ENCODE measurements around the gene DBN1. TPM values are rescaled to one million over a fixed set of nuclear protein-coding genes. Genes with fewer than 3 reads are reported as not detected.

DBN1 gene
- polyA plus RNA-seq, 1 of the 3 experiments (the other 2 are of a cell fraction), result 244 TPM

- TF ChIP-seq, protein P1, sequence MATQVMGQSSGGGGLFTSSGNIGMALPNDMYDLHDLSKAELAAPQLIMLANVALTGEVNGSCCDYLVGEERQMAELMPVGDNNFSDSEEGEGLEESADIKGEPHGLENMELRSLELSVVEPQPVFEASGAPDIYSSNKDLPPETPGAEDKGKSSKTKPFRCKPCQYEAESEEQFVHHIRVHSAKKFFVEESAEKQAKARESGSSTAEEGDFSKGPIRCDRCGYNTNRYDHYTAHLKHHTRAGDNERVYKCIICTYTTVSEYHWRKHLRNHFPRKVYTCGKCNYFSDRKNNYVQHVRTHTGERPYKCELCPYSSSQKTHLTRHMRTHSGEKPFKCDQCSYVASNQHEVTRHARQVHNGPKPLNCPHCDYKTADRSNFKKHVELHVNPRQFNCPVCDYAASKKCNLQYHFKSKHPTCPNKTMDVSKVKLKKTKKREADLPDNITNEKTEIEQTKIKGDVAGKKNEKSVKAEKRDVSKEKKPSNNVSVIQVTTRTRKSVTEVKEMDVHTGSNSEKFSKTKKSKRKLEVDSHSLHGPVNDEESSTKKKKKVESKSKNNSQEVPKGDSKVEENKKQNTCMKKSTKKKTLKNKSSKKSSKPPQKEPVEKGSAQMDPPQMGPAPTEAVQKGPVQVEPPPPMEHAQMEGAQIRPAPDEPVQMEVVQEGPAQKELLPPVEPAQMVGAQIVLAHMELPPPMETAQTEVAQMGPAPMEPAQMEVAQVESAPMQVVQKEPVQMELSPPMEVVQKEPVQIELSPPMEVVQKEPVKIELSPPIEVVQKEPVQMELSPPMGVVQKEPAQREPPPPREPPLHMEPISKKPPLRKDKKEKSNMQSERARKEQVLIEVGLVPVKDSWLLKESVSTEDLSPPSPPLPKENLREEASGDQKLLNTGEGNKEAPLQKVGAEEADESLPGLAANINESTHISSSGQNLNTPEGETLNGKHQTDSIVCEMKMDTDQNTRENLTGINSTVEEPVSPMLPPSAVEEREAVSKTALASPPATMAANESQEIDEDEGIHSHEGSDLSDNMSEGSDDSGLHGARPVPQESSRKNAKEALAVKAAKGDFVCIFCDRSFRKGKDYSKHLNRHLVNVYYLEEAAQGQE (IDR thresholded peaks at IDR 0.05; ENCODE audit: low read depth, low read length), result no peak; the same call in 1 of the 2 replicates
- no peak for TF ChIP-seq MEF2A (IDR thresholded peaks at IDR 0.05; ENCODE audit: borderline replicate concordance, low read depth)
- no peak for TF ChIP-seq FOXM1 (IDR thresholded peaks at IDR 0.05; ENCODE audit: low read depth)
- peak in 1 of 2 experiments; percentile 52; a peak in 1 of 4 replicates for TF ChIP-seq EP300 (IDR thresholded peaks at IDR 0.05; ENCODE audit: borderline replicate concordance in 1 of 2, low read depth in 1 of 2, low read length in 1 of 2)
- no peak for TF ChIP-seq GATA2 (CRISPR knock-in tag; IDR thresholded peaks at IDR 0.05)
- TF ChIP-seq JUND (IDR thresholded peaks at IDR 0.05), result peak; percentile 71
- peak; percentile 27; the same call in 1 of the 2 replicates for TF ChIP-seq SMC3 (IDR thresholded peaks at IDR 0.05; ENCODE audit: low read depth, low read length)
- no peak; the same call in 1 of the 2 replicates for TF ChIP-seq SIN3A (IDR thresholded peaks at IDR 0.05; ENCODE audit: borderline replicate concordance, low read depth, low read length)
- peak; percentile 85 for TF ChIP-seq FOSL2 (IDR thresholded peaks at IDR 0.05; ENCODE audit: borderline replicate concordance, low read depth)
- TF ChIP-seq POLR2AphosphoS5 (IDR thresholded peaks at IDR 0.05; ENCODE audit: low read depth, low read length), result no peak; the same call in 1 of the 2 replicates
Observed at GRCh38 chr5:177494346-177495195, 21.1 kb upstream of the DBN1 start (continued).

GRCh38 chr5:177493795-177494345, 20.4 kb upstream of the DBN1 start:
- ChIA-PET CTCF (interaction anchor here (1.1 to 15.9 kb wide), 6 partner anchors 16 to 103 kb away, joined by 4 to 228 read pairs (median 11); partner anchors contain the start of genes DBN1 and PRR7), POLR2A (interaction anchor here (1.1 to 6.7 kb wide), 3 partner anchors 16 to 23 kb away, joined by 3 to 43 read pairs (median 39); no protein-coding TSS in a partner anchor)
- Histone ChIP-seq H3K4me3 (ENCODE audit: low read depth in 2 of 2, low read length in 1 of 2) (no peak overlapping the region; a peak in 1 of 4 replicates), H4K20me1 (ENCODE audit: insufficient read depth) (peaks cover 70% of the 10 kb centered on the region), H3K4me2 (peak overlapping the region; percentile 94), H3K27ac (ENCODE audit: low read depth in 2 of 2, low read length in 1 of 2) (peak overlapping the region; percentile 80 to 94), H3K36me3 (replicated peaks in 1 of 2; ENCODE audit: control insufficient read depth in 1 of 2, insufficient read depth in 2 of 2, low read length in 1 of 2) (peaks cover 31 to 43% of the 10 kb centered on the region in 2 experiments), H3K27me3 (ENCODE audit: insufficient read depth) (no peaks in the 10 kb centered on the region), H2AFZ (ENCODE audit: low read depth) (no peak overlapping the region), H3F3A (replicated peaks; ENCODE audit: insufficient read depth) (peaks cover 20% of the 10 kb centered on the region), H3K9me2 (no peaks in the 10 kb centered on the region), H3K9me3 (no peaks in the 10 kb centered on the region), H3K79me2 (ENCODE audit: insufficient read depth) (peaks cover 71% of the 10 kb centered on the region), H3K9ac (peak overlapping the region; percentile 66; the same call in 1 of the 2 replicates), H3K4me1 (ENCODE audit: control insufficient read depth in 1 of 2, insufficient read depth in 2 of 2, low read depth in 1 of 2, low read length in 1 of 2) (peaks cover 33 to 49% of the 10 kb centered on the region in 2 experiments; a peak in 3 of 4 replicates)
- TF ChIP-seq USF2 (IDR thresholded peaks at IDR 0.05; ENCODE audit: borderline replicate concordance, low read depth, low read length), result no peak
- TF ChIP-seq MAX (IDR thresholded peaks at IDR 0.05; ENCODE audit: low read depth), result no peak
- TF ChIP-seq, protein P2, sequence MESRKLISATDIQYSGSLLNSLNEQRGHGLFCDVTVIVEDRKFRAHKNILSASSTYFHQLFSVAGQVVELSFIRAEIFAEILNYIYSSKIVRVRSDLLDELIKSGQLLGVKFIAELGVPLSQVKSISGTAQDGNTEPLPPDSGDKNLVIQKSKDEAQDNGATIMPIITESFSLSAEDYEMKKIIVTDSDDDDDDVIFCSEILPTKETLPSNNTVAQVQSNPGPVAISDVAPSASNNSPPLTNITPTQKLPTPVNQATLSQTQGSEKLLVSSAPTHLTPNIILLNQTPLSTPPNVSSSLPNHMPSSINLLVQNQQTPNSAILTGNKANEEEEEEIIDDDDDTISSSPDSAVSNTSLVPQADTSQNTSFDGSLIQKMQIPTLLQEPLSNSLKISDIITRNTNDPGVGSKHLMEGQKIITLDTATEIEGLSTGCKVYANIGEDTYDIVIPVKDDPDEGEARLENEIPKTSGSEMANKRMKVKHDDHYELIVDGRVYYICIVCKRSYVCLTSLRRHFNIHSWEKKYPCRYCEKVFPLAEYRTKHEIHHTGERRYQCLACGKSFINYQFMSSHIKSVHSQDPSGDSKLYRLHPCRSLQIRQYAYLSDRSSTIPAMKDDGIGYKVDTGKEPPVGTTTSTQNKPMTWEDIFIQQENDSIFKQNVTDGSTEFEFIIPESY (IDR thresholded peaks at IDR 0.05; ENCODE audit: borderline replicate concordance, low read depth), result 0 out of 2 replicates have a peak, but pooled peaks have one; percentile 8
- no peak for TF ChIP-seq SIN3A (IDR thresholded peaks at IDR 0.05; ENCODE audit: borderline replicate concordance, low read depth, low read length)
- DNase-seq, result no peak
- WGBS (ENCODE audit: low lambda C conversion rate), result 85% methylated on average over 5 of the region's 5 CpGs

Measured in SK-N-SH (cell line).